Gastrocnemius medialis (tissue), 4 donors: ENCODE measurements around the gene TMTC2.
"Not testable (repeated sequence)": the region's sequence is repeated elsewhere in the genome, so short reads cannot be mapped to it uniquely, and the experiment has no call there.

Experiments
- CTCF ChIP-seq, 5 experiments: fragments of 450-650 bp in 3 of 5; fragments of 200-600 bp in 2 of 5; sonication (generic) in 2 of 5; IDR thresholded peaks in 4 of 5; conservative IDR thresholded peaks in 1 of 5; 1 replicate in 4 of 5; 2 replicates in 1 of 5; pipeline ENCODE4 v1.5.1; 2016 to 2019; ENCODE audit warnings: antibody characterized with exemption in 5 of 5, mild to moderate bottlenecking in 3 of 5, moderate library complexity in 3 of 5
- POLR2A ChIP-seq, 2 donors: fragments of 450-650 bp; IDR thresholded peaks; one replicate each; pipeline ENCODE4 v1.6.1; 2017; ENCODE audit warnings: antibody characterized with exemption in 2 of 2, mild to moderate bottlenecking in 2 of 2, moderate library complexity in 2 of 2

- not testable (repeated sequence) for TF ChIP-seq CTCF (IDR thresholded peaks at IDR 0.05 in 4 of 5, conservative IDR thresholded peaks at IDR 0.05 in 1 of 5); POLR2A (IDR thresholded peaks at IDR 0.05)
Measured at GRCh38 chr12:82765206-82765605, 78.5 kb downstream of the TMTC2 start.
